ENCODE data around the gene ITPK1. TPM values are rescaled to one million over a fixed set of nuclear protein-coding genes. Genes with fewer than 3 reads are reported as not detected.

Gene ITPK1
- total RNA-seq, 1 experiment from 2014 or later = 60.1 TPM

- Mint-ChIP-seq H3K36me3 (ENCODE audit: insufficient read depth, unreplicated experiment) (no peaks in the 10 kb centered on the region), H3K4me1 (ENCODE audit: low read depth, unreplicated experiment) (no peaks in the 10 kb centered on the region), H3K9me3 (ENCODE audit: unreplicated experiment) (no peaks in the 10 kb centered on the region), H3K27ac (ENCODE audit: unreplicated experiment) (no peak overlapping the region), H3K27me3 (ENCODE audit: insufficient read depth, unreplicated experiment) (no peaks in the 10 kb centered on the region), H3K4me3 (ENCODE audit: unreplicated experiment) (no peak overlapping the region)
- no peak for DNase-seq
- intact Hi-C loops (cut with micrococcal nuclease; ENCODE audit: unreplicated experiment) = no loop called here
- H3K36me3 ChIP-seq (ENCODE audit: control insufficient read depth, insufficient read depth, low read length) = no peaks in the 10 kb centered on the region
- ChIA-PET POLR2A (no interaction called here), CTCF (interaction anchor here (0.6 kb wide), 1 partner anchor 130 kb away, joined by 3 read pairs; no protein-coding TSS in a partner anchor)
- H3K27me3 ChIP-seq (replicated peaks; ENCODE audit: control insufficient read depth, insufficient read depth, low read length) = no peaks in the 10 kb centered on the region
- TF ChIP-seq, protein P1, sequence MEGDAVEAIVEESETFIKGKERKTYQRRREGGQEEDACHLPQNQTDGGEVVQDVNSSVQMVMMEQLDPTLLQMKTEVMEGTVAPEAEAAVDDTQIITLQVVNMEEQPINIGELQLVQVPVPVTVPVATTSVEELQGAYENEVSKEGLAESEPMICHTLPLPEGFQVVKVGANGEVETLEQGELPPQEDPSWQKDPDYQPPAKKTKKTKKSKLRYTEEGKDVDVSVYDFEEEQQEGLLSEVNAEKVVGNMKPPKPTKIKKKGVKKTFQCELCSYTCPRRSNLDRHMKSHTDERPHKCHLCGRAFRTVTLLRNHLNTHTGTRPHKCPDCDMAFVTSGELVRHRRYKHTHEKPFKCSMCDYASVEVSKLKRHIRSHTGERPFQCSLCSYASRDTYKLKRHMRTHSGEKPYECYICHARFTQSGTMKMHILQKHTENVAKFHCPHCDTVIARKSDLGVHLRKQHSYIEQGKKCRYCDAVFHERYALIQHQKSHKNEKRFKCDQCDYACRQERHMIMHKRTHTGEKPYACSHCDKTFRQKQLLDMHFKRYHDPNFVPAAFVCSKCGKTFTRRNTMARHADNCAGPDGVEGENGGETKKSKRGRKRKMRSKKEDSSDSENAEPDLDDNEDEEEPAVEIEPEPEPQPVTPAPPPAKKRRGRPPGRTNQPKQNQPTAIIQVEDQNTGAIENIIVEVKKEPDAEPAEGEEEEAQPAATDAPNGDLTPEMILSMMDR (IDR thresholded peaks at IDR 0.05; ENCODE audit: insufficient read depth in 1 of 2, low read depth in 1 of 2, low read length in 1 of 2, severe bottlenecking in 1 of 2, unreplicated experiment in 1 of 2) = no peak
- BruUV-seq (replicated peaks) = no TSS peak
- no peak overlapping the region for H3K4me3 ChIP-seq (ENCODE audit: low read depth, low read length)
- no peaks in the 10 kb centered on the region for H3K9me3 ChIP-seq
- 0 out of 2 replicates have a peak, but pooled peaks cover 3% of the 10 kb centered on the region for H3K4me1 ChIP-seq
Observed at GRCh38 chr14:93002851-93003298, 112.8 kb downstream of the ITPK1 start.

GRCh38 chr14:93002049-93002448, 113.7 kb downstream of the ITPK1 start:
- Histone ChIP-seq H3K9me3 (no peaks in the 10 kb centered on the region), H3K4me3 (ENCODE audit: low read depth, low read length) (no peak overlapping the region), H3K27me3 (replicated peaks; ENCODE audit: control insufficient read depth, insufficient read depth, low read length) (no peaks in the 10 kb centered on the region), H3K4me1 (0 out of 2 replicates have a peak, but pooled peaks cover 3% of the 10 kb centered on the region), H3K36me3 (ENCODE audit: control insufficient read depth, insufficient read depth, low read length) (no peaks in the 10 kb centered on the region)
- Mint-ChIP-seq H3K36me3 (ENCODE audit: insufficient read depth, unreplicated experiment) (no peaks in the 10 kb centered on the region), H3K4me1 (ENCODE audit: low read depth, unreplicated experiment) (no peaks in the 10 kb centered on the region), H3K27me3 (ENCODE audit: insufficient read depth, unreplicated experiment) (no peaks in the 10 kb centered on the region), H3K27ac (ENCODE audit: unreplicated experiment) (no peak overlapping the region), H3K9me3 (ENCODE audit: unreplicated experiment) (no peaks in the 10 kb centered on the region), H3K4me3 (ENCODE audit: unreplicated experiment) (no peak overlapping the region)
- TF ChIP-seq, protein P1 (IDR thresholded peaks at IDR 0.05; ENCODE audit: insufficient read depth in 1 of 2, low read depth in 1 of 2, low read length in 1 of 2, severe bottlenecking in 1 of 2, unreplicated experiment in 1 of 2) = no peak
- DNase-seq = no peak
- no TSS peak for BruUV-seq (replicated peaks)
- ChIA-PET CTCF (interaction anchor here (0.6 kb wide), 1 partner anchor 131 kb away, joined by 3 read pairs; no protein-coding TSS in a partner anchor), POLR2A (no interaction called here)
- intact Hi-C loops (cut with micrococcal nuclease; ENCODE audit: unreplicated experiment) = no loop called here

GRCh38 chr14:92998946-92999345, 116.8 kb downstream of the ITPK1 start:
- CTCF ChIA-PET = no interaction called here
- intact Hi-C loops (cut with micrococcal nuclease; ENCODE audit: unreplicated experiment) = no loop called here
- no peak for DNase-seq
- Histone ChIP-seq H3K27me3 (replicated peaks; ENCODE audit: control insufficient read depth, insufficient read depth, low read length) (no peaks in the 10 kb centered on the region), H3K4me3 (ENCODE audit: low read depth, low read length) (no peak overlapping the region), H3K36me3 (ENCODE audit: control insufficient read depth, insufficient read depth, low read length) (no peaks in the 10 kb centered on the region), H3K4me1 (0 out of 2 replicates have a peak, but pooled peaks cover 3% of the 10 kb centered on the region), H3K9me3 (no peaks in the 10 kb centered on the region)
- Mint-ChIP-seq H3K9me3 (ENCODE audit: unreplicated experiment) (no peaks in the 10 kb centered on the region), H3K36me3 (ENCODE audit: insufficient read depth, unreplicated experiment) (no peaks in the 10 kb centered on the region), H3K27me3 (ENCODE audit: insufficient read depth, unreplicated experiment) (no peaks in the 10 kb centered on the region), H3K27ac (ENCODE audit: unreplicated experiment) (no peak overlapping the region), H3K4me3 (ENCODE audit: unreplicated experiment) (no peak overlapping the region), H3K4me1 (ENCODE audit: low read depth, unreplicated experiment) (no peaks in the 10 kb centered on the region)
- POLR2A ChIA-PET = no interaction called here
- no TSS peak for BruUV-seq (replicated peaks)
- TF ChIP-seq, protein P1 (IDR thresholded peaks at IDR 0.05; ENCODE audit: insufficient read depth in 1 of 2, low read depth in 1 of 2, low read length in 1 of 2, severe bottlenecking in 1 of 2, unreplicated experiment in 1 of 2) = no peak
